HG03175 (cell line): ENCODE results near the gene ZNF30.
"Not testable (repeated sequence)": the region's sequence is repeated elsewhere in the genome, so short reads cannot be mapped to it uniquely, and the experiment has no call there.

Source experiments
- ATAC-seq: cut with Tn5 transposase; IDR thresholded peaks from one replicate; pipeline ENCODE4 v1.9.1; 2021; ENCODE audit warnings: mild to moderate bottlenecking, moderate library complexity; ENCODE audit not compliant: unreplicated experiment

ZNF30 gene

GRCh38 chr19:34985249-34986022 is 58.7 kb downstream of the ZNF30 start:
- ATAC-seq = no peak

DNA sequence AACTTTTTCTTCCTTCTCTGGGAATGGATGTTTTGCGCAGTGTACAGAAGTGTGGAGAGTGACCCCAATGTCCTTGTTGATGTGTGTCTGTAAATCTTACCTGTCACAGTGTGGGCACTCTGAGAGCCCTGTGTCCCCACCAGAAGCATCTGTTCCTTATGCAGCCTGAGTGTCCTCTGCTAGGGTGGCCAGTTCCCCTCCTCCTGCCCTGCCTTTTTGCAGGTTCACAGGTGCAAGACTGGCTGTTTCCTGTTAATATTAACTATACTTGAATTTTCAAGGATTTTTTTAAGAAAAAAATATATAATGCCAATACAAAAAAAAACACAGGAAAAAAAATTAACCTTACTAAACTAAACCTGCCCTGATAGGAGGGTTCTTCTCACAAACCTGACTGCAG is 61.4 kb downstream of the ZNF30 start:
- no peak for ATAC-seq

- ATAC-seq = no peak
These were observed 62.6 kb downstream of the ZNF30 start for GRCh38 chr19:34989298-34989697.

DNA sequence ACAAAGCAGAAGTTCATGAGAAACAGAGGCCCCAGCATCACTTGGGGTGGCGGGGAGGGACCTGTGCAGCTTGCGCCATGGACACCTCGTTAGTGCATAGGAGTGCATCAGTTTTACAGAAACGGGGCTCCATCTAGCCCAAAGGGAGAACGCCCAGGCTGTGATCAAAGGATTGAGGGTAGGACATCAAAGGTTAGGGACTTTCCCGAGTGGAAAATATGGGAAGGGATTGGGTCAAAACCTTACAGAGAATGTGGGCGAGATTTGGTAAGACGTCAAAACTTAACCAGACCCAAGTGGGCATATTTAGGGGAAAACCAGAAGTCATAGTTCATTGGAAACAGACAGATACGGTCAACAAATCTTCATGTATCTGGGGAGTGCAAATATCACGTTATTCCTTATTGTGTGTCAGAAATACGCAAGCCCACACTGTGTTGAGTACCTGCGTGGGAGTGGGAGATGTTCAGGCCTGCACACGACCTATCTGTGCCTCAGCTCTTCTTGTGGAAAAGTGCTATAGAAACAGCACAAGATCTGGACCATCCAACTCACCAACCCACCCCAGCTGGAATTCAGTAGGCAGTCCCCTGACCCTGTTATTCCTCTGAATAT is 64.0 kb downstream of the ZNF30 start:
- ATAC-seq = no peak

DNA sequence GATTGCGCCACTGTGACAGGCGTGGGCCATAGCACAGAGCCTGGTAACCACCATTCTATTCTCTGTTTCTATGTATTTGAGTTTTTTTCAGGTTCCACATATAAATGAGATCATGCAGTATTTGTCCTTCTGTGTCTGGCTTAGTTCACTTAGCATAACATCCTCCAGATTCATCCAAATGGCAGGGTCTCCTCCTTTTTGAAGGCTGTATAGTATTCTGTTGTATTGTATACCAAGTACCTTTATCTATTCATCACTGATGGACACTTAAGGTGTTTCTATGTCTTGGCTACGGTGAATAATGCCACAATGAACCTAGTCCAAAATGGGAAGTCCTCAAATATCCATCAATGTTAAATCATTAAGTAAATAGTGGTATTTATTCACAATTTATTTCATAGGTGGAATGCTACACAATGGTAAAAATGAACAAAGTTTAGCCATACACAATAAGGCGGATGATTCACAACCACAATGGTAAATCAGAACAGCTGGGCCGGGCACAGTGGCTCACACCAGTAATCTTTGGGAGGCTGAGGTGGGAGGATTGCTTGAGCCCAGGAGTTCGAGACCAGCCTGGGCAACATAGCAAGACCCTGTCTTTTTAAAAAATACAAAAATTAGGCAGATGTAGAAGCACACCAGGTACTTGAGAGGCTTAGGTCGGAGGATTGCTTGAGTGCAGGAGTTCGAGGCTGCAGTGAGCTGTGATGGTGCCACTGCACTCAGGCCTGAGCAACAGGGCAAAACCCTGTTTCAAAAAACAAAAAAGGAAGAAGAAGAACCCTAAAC is 65.0 kb downstream of the ZNF30 start:
- no peak for ATAC-seq

DNA sequence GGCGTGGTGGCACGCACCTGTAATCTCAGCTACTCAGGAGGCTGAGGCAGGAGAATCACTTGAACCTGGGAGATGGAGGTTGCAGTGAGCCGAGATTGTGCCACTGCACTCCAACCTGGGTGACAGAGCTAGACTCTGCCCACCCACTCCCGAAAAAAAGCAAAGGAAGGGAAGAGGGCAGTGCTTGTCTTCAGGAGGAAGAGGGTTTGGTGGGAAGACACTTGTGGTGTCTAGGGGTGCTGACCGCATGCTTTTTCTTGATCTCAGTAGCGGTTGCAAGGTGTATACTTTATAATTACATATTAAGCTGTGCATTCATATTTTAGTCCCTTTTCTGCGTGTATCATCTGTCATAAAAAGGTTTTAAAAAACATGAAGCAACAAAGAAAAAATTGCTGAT is 65.9 kb downstream of the ZNF30 start:
- ATAC-seq = not testable (repeated sequence)

- no peak for ATAC-seq
These were observed 67.6 kb downstream of the ZNF30 start for GRCh38 chr19:34994286-34994642.
